RWPE2 (cell line): ENCODE measurements around the gene USE1.

ENCODE experiments used
- ATAC-seq: fragments of 200-7000 bp; cut with Tn5 transposase; 3 replicates; pipeline ENCODE4 v1.9.1; 2021; ENCODE audit warnings: low read depth
- DNase-seq: peaks from one replicate; pipeline ENCODE4 v3.0.0-alpha.2; 2020; ENCODE audit warnings: low spot score
- H3K27ac ChIP-seq: fragments of 450-650 bp; 2 replicates; pipeline ENCODE4 v1.5.1; 2017; ENCODE audit warnings: mild to moderate bottlenecking; ENCODE audit not compliant: poor library complexity, severe bottlenecking
- H3K27me3 ChIP-seq: fragments of 250-450 bp; sonication (Bioruptor Pico); 2 replicates; pipeline ENCODE4 v1.5.1; 2021; ENCODE audit warnings: mild to moderate bottlenecking, moderate library complexity; ENCODE audit not compliant: insufficient read depth, poor library complexity, severe bottlenecking
- H3K36me3 ChIP-seq: fragments of 250-450 bp; sonication (Bioruptor Pico); 2 replicates; pipeline ENCODE4 v1.5.1; 2020; ENCODE audit warnings: low read depth, mild to moderate bottlenecking, moderate library complexity
- H3K4me1 ChIP-seq: fragments of 250-450 bp; sonication (Bioruptor Pico); 2 replicates; pipeline ENCODE4 v1.5.1; 2021; ENCODE audit warnings: mild to moderate bottlenecking, moderate library complexity; ENCODE audit not compliant: insufficient read depth, poor library complexity, severe bottlenecking
- H3K4me3 ChIP-seq: fragments of 250-450 bp; sonication (Bioruptor Pico); 2 replicates; pipeline ENCODE4 v1.5.1; 2021; ENCODE audit warnings: mild to moderate bottlenecking, moderate library complexity; ENCODE audit not compliant: severe bottlenecking
- H3K9me3 ChIP-seq: fragments of 250-450 bp; sonication (Bioruptor Pico); 2 replicates; pipeline ENCODE4 v1.5.1; 2021; ENCODE audit warnings: mild to moderate bottlenecking, moderate library complexity; ENCODE audit not compliant: severe bottlenecking
- CTCF ChIP-seq: fragments of 450-650 bp; IDR thresholded peaks from one replicate; pipeline ENCODE4 v1.5.1; 2017; ENCODE audit warnings: mild to moderate bottlenecking, moderate library complexity; ENCODE audit not compliant: poor library complexity, severe bottlenecking

Gene USE1

GRCh38 chr19:17209126-17210036 is 5.8 kb upstream of the USE1 start:
- peaks cover 18% of the 10 kb centered on the region for H3K36me3 ChIP-seq
- DNase-seq: no peak
- H3K4me3 ChIP-seq: no peak overlapping the region
- H3K27ac ChIP-seq: no peak overlapping the region
- no peaks in the 10 kb centered on the region for H3K27me3 ChIP-seq
- H3K9me3 ChIP-seq: no peaks in the 10 kb centered on the region
- no peak for TF ChIP-seq CTCF
- ATAC-seq: peak; percentile 40
- no peaks in the 10 kb centered on the region for H3K4me1 ChIP-seq

GRCh38 chr19:17210296-17210695 is 4.9 kb upstream of the USE1 start:
- Histone ChIP-seq H3K4me3 (no peak overlapping the region), H3K36me3 (peaks cover 18% of the 10 kb centered on the region), H3K27me3 (no peaks in the 10 kb centered on the region), H3K9me3 (no peaks in the 10 kb centered on the region), H3K27ac (no peak overlapping the region), H3K4me1 (no peaks in the 10 kb centered on the region)
- ATAC-seq (no peak), DNase-seq (no peak)
- no peak for TF ChIP-seq CTCF

- H3K27ac ChIP-seq: no peak overlapping the region
- H3K4me1 ChIP-seq: no peaks in the 10 kb centered on the region
- no peak for TF ChIP-seq CTCF
- H3K4me3 ChIP-seq: no peak overlapping the region
- ATAC-seq (no peak), DNase-seq (no peak)
- no peaks in the 10 kb centered on the region for H3K27me3 ChIP-seq
- H3K9me3 ChIP-seq: no peaks in the 10 kb centered on the region
- peaks cover 17% of the 10 kb centered on the region for H3K36me3 ChIP-seq
Measured at GRCh38 chr19:17211547-17212446, 3.4 kb upstream of the USE1 start.

GRCh38 chr19:17213334-17213733 is 1.8 kb upstream of the USE1 start:
- no peak overlapping the region for H3K4me3 ChIP-seq
- H3K4me1 ChIP-seq: no peaks in the 10 kb centered on the region
- no peaks in the 10 kb centered on the region for H3K27me3 ChIP-seq
- no peak for DNase-seq
- H3K27ac ChIP-seq: no peak overlapping the region
- ATAC-seq: no peak
- no peak for TF ChIP-seq CTCF
- peaks cover 17% of the 10 kb centered on the region for H3K36me3 ChIP-seq
- no peaks in the 10 kb centered on the region for H3K9me3 ChIP-seq
